PC-3 (cell line): ENCODE results near the gene IQSEC1. TPM values are rescaled to one million over a fixed set of nuclear protein-coding genes. Genes with fewer than 3 reads are reported as not detected.

Source experiments
- ATAC-seq: fragments of 200-7000 bp; cut with Tn5 transposase; 2 replicates; pipeline ENCODE4 v1.9.1; 2020; ENCODE audit warnings: mild to moderate bottlenecking, moderate library complexity
- BruUV-seq: library from RNA; stranded (reverse); fragments of 400-500 nt; replicated peaks from 2 replicates; lab custom pipeline; 2021; lab: Mats Ljungman, UMichigan
- CTCF ChIA-PET: fragments of 300-600 bp; sonication (Branson Sonifier 250); formaldehyde crosslinking; loops from one replicate; lab custom pipeline; 2022; ENCODE audit warnings: antibody characterized with exemption; lab: Charles Lee
- POLR2A ChIA-PET: fragments of 300-600 bp; sonication (Branson Sonifier 250); formaldehyde crosslinking; loops from one replicate; lab custom pipeline; 2022; ENCODE audit warnings: antibody characterized with exemption; ENCODE audit not compliant: unreplicated experiment; lab: Charles Lee
- DNase-seq: peaks from one replicate; pipeline ENCODE4 v3.0.0-alpha.2; 2015
- H2AFZ ChIP-seq: fragments of 300-600 bp; sonication (generic); 2 replicates; pipeline ENCODE4 v1.6.0; 2016; ENCODE audit warnings: antibody characterized with exemption, low read length
- H3F3A ChIP-seq: fragments of 300-600 bp; sonication (generic); one replicate; pipeline ENCODE4 v1.6.0; 2017; ENCODE audit warnings: antibody characterized with exemption, low read length, control low read depth, mild to moderate bottlenecking; ENCODE audit not compliant: unreplicated experiment
- H3K27ac ChIP-seq: fragments of 300-600 bp; sonication (generic); 2 replicates; pipeline ENCODE4 v1.5.1; 2016; ENCODE audit warnings: mild to moderate bottlenecking, low read length
- H3K27me3 ChIP-seq: fragments of 300-600 bp; sonication (generic); 2 replicates; pipeline ENCODE4 v1.6.1; 2016; ENCODE audit warnings: low read length, mixed read lengths
- H3K36me3 ChIP-seq: fragments of 300-600 bp; sonication (generic); 2 replicates; pipeline ENCODE4 v1.6.1; 2016; ENCODE audit warnings: low read depth, mixed run types, low read length, mixed read lengths
- H3K4me1 ChIP-seq: fragments of 300-600 bp; sonication (generic); 2 replicates; pipeline ENCODE4 v1.5.1; 2016; ENCODE audit warnings: low read length; ENCODE audit not compliant: insufficient read depth
- H3K4me2 ChIP-seq: fragments of 300-600 bp; sonication (generic); 2 replicates; pipeline ENCODE4 v1.6.0; 2016; ENCODE audit warnings: low read length
- H3K4me3 ChIP-seq: fragments of 300-600 bp; sonication (generic); 2 replicates; pipeline ENCODE4 v1.5.1; 2016; ENCODE audit warnings: mild to moderate bottlenecking, low read length, mixed read lengths
- H3K79me2 ChIP-seq: fragments of 300-600 bp; sonication (generic); 2 replicates; pipeline ENCODE4 v1.6.1; 2017; ENCODE audit warnings: low read length, mixed read lengths
- H3K9ac ChIP-seq: fragments of 300-600 bp; sonication (generic); 2 replicates; pipeline ENCODE4 v1.6.0; 2016; ENCODE audit warnings: mild to moderate bottlenecking, low read length
- H3K9me2 ChIP-seq: fragments of 300-600 bp; sonication (generic); replicated peaks from 2 replicates; pipeline ENCODE4 v1.6.1; 2016; ENCODE audit warnings: mixed run types, low read length, mixed read lengths
- H3K9me3 ChIP-seq: fragments of 300-600 bp; sonication (generic); 2 replicates; pipeline ENCODE4 v1.6.1; 2016; ENCODE audit warnings: low read length, mixed read lengths
- H4K20me1 ChIP-seq: fragments of 300-600 bp; sonication (generic); 2 replicates; pipeline ENCODE4 v1.6.1; 2016; ENCODE audit warnings: low read length, mixed read lengths
- CTCF ChIP-seq: fragments of 300-600 bp; sonication (generic); conservative IDR thresholded peaks from 2 replicates; pipeline ENCODE4 v1.5.1; 2017; ENCODE audit warnings: antibody characterized with exemption, low read depth, mild to moderate bottlenecking, low read length
- EZH2 ChIP-seq: fragments of 300-600 bp; sonication (generic); IDR thresholded peaks from one replicate; pipeline ENCODE4 v1.6.1; 2017; ENCODE audit warnings: antibody characterized with exemption, mild to moderate bottlenecking, low read length; ENCODE audit not compliant: unreplicated experiment
- EZH2phosphoT487 ChIP-seq: fragments of 300-600 bp; sonication (generic); IDR thresholded peaks from 2 replicates; pipeline ENCODE4 v1.6.1; 2018; ENCODE audit warnings: mild to moderate bottlenecking, antibody characterized with exemption, low read length, borderline replicate concordance
- intact Hi-C: fragments of 100-400 bp; cut with micrococcal nuclease; formaldehyde crosslinking; loops from 2 replicates; pipeline ENCODE4 v1.9.0; 2023
- total RNA-seq: library from RNA; depleted of rRNA; stranded (reverse); fragments of >200 nt; gene quantifications from 2 replicates; pipeline ENCODE4 v1.2.3, GENCODE V29; 2014

IQSEC1 gene
- total RNA-seq, 1 experiment from 2014 or later: 37.9 TPM

- H3F3A ChIP-seq: no peaks in the 10 kb centered on the region
- H3K27me3 ChIP-seq: no peaks in the 10 kb centered on the region
- H3K27ac ChIP-seq: no peak overlapping the region
- no peaks in the 10 kb centered on the region for H3K9me3 ChIP-seq
- no peaks in the 10 kb centered on the region for H3K36me3 ChIP-seq
- TF ChIP-seq EZH2phosphoT487 (no peak), CTCF (no peak), EZH2 (no peak)
- H3K79me2 ChIP-seq: no peaks in the 10 kb centered on the region
- H4K20me1 ChIP-seq: no peaks in the 10 kb centered on the region
- H3K4me1 ChIP-seq: no peaks in the 10 kb centered on the region
- ATAC-seq: no peak
- H3K4me2 ChIP-seq: no peak overlapping the region
- H3K9ac ChIP-seq: no peak overlapping the region
- H3K4me3 ChIP-seq: no peak overlapping the region
- H3K9me2 ChIP-seq: no peaks in the 10 kb centered on the region
- BruUV-seq: no TSS peak
- CTCF ChIA-PET: no interaction called here
- intact Hi-C loops: no loop called here
- H2AFZ ChIP-seq: no peak overlapping the region
- POLR2A ChIA-PET: interaction anchor here (0.6 kb wide), 1 partner anchor 22 kb away, joined by 5 read pairs; no protein-coding TSS in a partner anchor
- DNase-seq: no peak
Observed at GRCh38 chr3:13119471-13120220, 46.4 kb upstream of the IQSEC1 start.

GRCh38 chr3:13116426-13116825, 43.2 kb upstream of the IQSEC1 start:
- ATAC-seq (no peak), DNase-seq (no peak)
- H3K4me3 ChIP-seq: no peak overlapping the region
- TF ChIP-seq CTCF: no peak
- TF ChIP-seq EZH2: no peak
- no peak for TF ChIP-seq EZH2phosphoT487
- intact Hi-C loops: no loop called here
- no peaks in the 10 kb centered on the region for H3F3A ChIP-seq
- H3K79me2 ChIP-seq: 0 out of 2 replicates have a peak, but pooled peaks cover 4% of the 10 kb centered on the region
- H3K9ac ChIP-seq: no peak overlapping the region
- no peak overlapping the region for H3K27ac ChIP-seq
- H3K9me3 ChIP-seq: no peaks in the 10 kb centered on the region
- POLR2A ChIA-PET: no interaction called here
- no peaks in the 10 kb centered on the region for H4K20me1 ChIP-seq
- H3K4me2 ChIP-seq: no peak overlapping the region
- no peaks in the 10 kb centered on the region for H3K27me3 ChIP-seq
- no peaks in the 10 kb centered on the region for H3K9me2 ChIP-seq
- CTCF ChIA-PET: no interaction called here
- peaks cover 27% of the 10 kb centered on the region for H3K4me1 ChIP-seq
- no peaks in the 10 kb centered on the region for H3K36me3 ChIP-seq
- no TSS peak for BruUV-seq
- no peak overlapping the region for H2AFZ ChIP-seq

- POLR2A ChIA-PET: no interaction called here
Observed at GRCh38 chr3:13115991-13116390, 42.8 kb upstream of the IQSEC1 start.

More at GRCh38 chr3:13115991-13116390, 42.8 kb upstream of the IQSEC1 start:
- no peak overlapping the region for H3K4me3 ChIP-seq
- ATAC-seq (no peak), DNase-seq (no peak)
- CTCF ChIA-PET: no interaction called here
- H2AFZ ChIP-seq: no peak overlapping the region
- H3K9me2 ChIP-seq: no peaks in the 10 kb centered on the region
- H3K4me1 ChIP-seq: peaks cover 31% of the 10 kb centered on the region
- H3K27ac ChIP-seq: no peak overlapping the region
- TF ChIP-seq EZH2 (no peak), EZH2phosphoT487 (no peak), CTCF (no peak)
- H3K79me2 ChIP-seq: 0 out of 2 replicates have a peak, but pooled peaks cover 4% of the 10 kb centered on the region
- no peak overlapping the region for H3K9ac ChIP-seq
- no peaks in the 10 kb centered on the region for H4K20me1 ChIP-seq
- no peaks in the 10 kb centered on the region for H3K9me3 ChIP-seq
- no peaks in the 10 kb centered on the region for H3K36me3 ChIP-seq
- BruUV-seq: no TSS peak
- intact Hi-C loops: no loop called here
- no peak overlapping the region for H3K4me2 ChIP-seq
- no peaks in the 10 kb centered on the region for H3K27me3 ChIP-seq
- H3F3A ChIP-seq: no peaks in the 10 kb centered on the region
